Mesothelial cell of epicardium (in vitro differentiated cells): Measurements from ENCODE around the gene NMT2. TPM values are rescaled to one million over a fixed set of nuclear protein-coding genes. Genes with fewer than 3 reads are reported as not detected.
A peak's percentile ranks its signal among the peaks of the same experiment; 100 is the strongest.
"Not testable (repeated sequence)": the region's sequence is repeated elsewhere in the genome, so short reads cannot be mapped to it uniquely, and the experiment has no call there.

Experiments
- DNase-seq, 2 experiments: peaks; one replicate each; pipeline ENCODE4 v3.0.0; 2021; ENCODE audit warnings: low spot score in 2 of 2; ENCODE audit not compliant: unreplicated experiment in 2 of 2
- H3K27ac Mint-ChIP-seq: 2 replicates; pipeline ENCODE4 v1.8.0; 2021; ENCODE audit warnings: mixed read lengths
- H3K27me3 Mint-ChIP-seq: 2 replicates; pipeline ENCODE4 v1.8.0; 2021; ENCODE audit warnings: low read depth, mixed read lengths
- H3K36me3 Mint-ChIP-seq: 2 replicates; pipeline ENCODE4 v1.8.0; 2021; ENCODE audit warnings: mixed read lengths
- H3K4me1 Mint-ChIP-seq: 2 replicates; pipeline ENCODE4 v1.8.0; 2021; ENCODE audit warnings: mixed read lengths
- H3K4me3 Mint-ChIP-seq: 2 replicates; pipeline ENCODE4 v1.8.0; 2021; ENCODE audit warnings: mild to moderate bottlenecking, moderate library complexity, mixed read lengths
- H3K9me3 Mint-ChIP-seq: 2 replicates; pipeline ENCODE4 v1.8.0; 2021; ENCODE audit warnings: mixed read lengths
- CTCF ChIP-seq: fragments of 200-600 bp; sonication (generic); IDR thresholded peaks from one replicate; pipeline ENCODE4 v1.5.0; 2021; ENCODE audit warnings: antibody characterized with exemption; ENCODE audit not compliant: unreplicated experiment
- total RNA-seq: library from RNA; stranded (reverse); gene quantifications from 3 replicates; pipeline ENCODE4 v1.2.1, GENCODE V29; 2021

Gene NMT2
- total RNA-seq, 1 donor from 2014 or later, result 21.9 TPM

GRCh38 chr10:15209827-15210509, 41.5 kb upstream of the NMT2 start:
- peak; percentile 92 for TF ChIP-seq CTCF
- Mint-ChIP-seq H3K27ac (no peak overlapping the region), H3K4me3 (no peak overlapping the region), H3K27me3 (no peaks in the 10 kb centered on the region), H3K9me3 (no peaks in the 10 kb centered on the region), H3K36me3 (peaks cover 38% of the 10 kb centered on the region), H3K4me1 (peaks cover under 1% of the 10 kb centered on the region)
- DNase-seq, result peak; percentile 60 to 78

GRCh38 chr10:15208221-15208620, 39.7 kb upstream of the NMT2 start:
- Mint-ChIP-seq H3K9me3 (no peaks in the 10 kb centered on the region), H3K4me1 (peaks cover 6% of the 10 kb centered on the region), H3K27me3 (no peaks in the 10 kb centered on the region), H3K27ac (no peak overlapping the region), H3K36me3 (peaks cover 25% of the 10 kb centered on the region), H3K4me3 (no peak overlapping the region)
- no peak for DNase-seq
- TF ChIP-seq CTCF, result no peak

GRCh38 chr10:15207410-15207809, 38.9 kb upstream of the NMT2 start:
- not testable (repeated sequence) for H3K4me1 Mint-ChIP-seq, DNase-seq, H3K27ac Mint-ChIP-seq, H3K4me3 Mint-ChIP-seq, H3K9me3 Mint-ChIP-seq, H3K27me3 Mint-ChIP-seq
- H3K36me3 Mint-ChIP-seq, result peaks cover 17% of the 10 kb centered on the region

- H3K36me3 Mint-ChIP-seq, result peaks cover 9% of the 10 kb centered on the region
- no peak for DNase-seq
- H3K9me3 Mint-ChIP-seq, result no peaks in the 10 kb centered on the region
- H3K27me3 Mint-ChIP-seq, result no peaks in the 10 kb centered on the region
- H3K27ac Mint-ChIP-seq, result no peak overlapping the region
- peaks cover 34% of the 10 kb centered on the region for H3K4me1 Mint-ChIP-seq
- no peak overlapping the region for H3K4me3 Mint-ChIP-seq
- no peak for TF ChIP-seq CTCF
These were observed 34.1 kb upstream of the NMT2 start for GRCh38 chr10:15202639-15203038.

- not testable (repeated sequence) for H3K27me3 Mint-ChIP-seq, DNase-seq, H3K36me3 Mint-ChIP-seq, H3K9me3 Mint-ChIP-seq, H3K27ac Mint-ChIP-seq, H3K4me3 Mint-ChIP-seq
- H3K4me1 Mint-ChIP-seq, result peaks cover 34% of the 10 kb centered on the region
These were observed 33.8 kb upstream of the NMT2 start for GRCh38 chr10:15202301-15202621.

- H3K4me1 Mint-ChIP-seq, result peaks cover 34% of the 10 kb centered on the region
- no peak for TF ChIP-seq CTCF
- H3K4me3 Mint-ChIP-seq, result no peak overlapping the region
- no peaks in the 10 kb centered on the region for H3K9me3 Mint-ChIP-seq
- no peaks in the 10 kb centered on the region for H3K27me3 Mint-ChIP-seq
- H3K27ac Mint-ChIP-seq, result peak overlapping the region; percentile 89
- peaks cover 9% of the 10 kb centered on the region for H3K36me3 Mint-ChIP-seq
- no peak for DNase-seq
These were observed 33.3 kb upstream of the NMT2 start for GRCh38 chr10:15201589-15202300.
